H1 (cell line): Measurements from ENCODE around the gene RPL3. TPM values are rescaled to one million over a fixed set of nuclear protein-coding genes. Genes with fewer than 3 reads are reported as not detected.

ENCODE experiments used
- CREB1 ChIP-seq: IDR thresholded peaks from 2 replicates; pipeline ENCODE4 v1.6.1; 2012; ENCODE audit warnings: inconsistent platforms
- HDAC2 ChIP-seq, 2 experiments: fragments of 300-600 bp in 1 of 2; sonication (generic) in 1 of 2; IDR thresholded peaks; 2 replicates each; pipeline ENCODE4 v1.6.1; 2011 to 2012; ENCODE audit warnings: low read depth in 2 of 2, low read length in 2 of 2, mild to moderate bottlenecking in 2 of 2, moderate library complexity in 2 of 2, borderline replicate concordance in 1 of 2, inconsistent platforms in 1 of 2
- polyA plus RNA-seq, 7 experiments: library from polyadenylated mRNA; depleted of rRNA in 3 of 7; stranded (reverse) in 5 of 7; unstranded in 2 of 7; fragments of >200 nt in 5 of 7; fragments of 200-250 nt in 2 of 7; gene quantifications; 1 replicate in 5 of 7; 2 replicates in 1 of 7; 4 replicates in 1 of 7; pipeline versions ENCODE4 v1.2.1 to v1.2.3, GENCODE V29; 2011 to 2013; ENCODE audit warnings: missing spikeins in 2 of 7, mixed read lengths in 2 of 7
- total RNA-seq: library from RNA; stranded (reverse); fragmentation: NEBNext Ultra II Directional; extraction: Animal tissue kit (Norgen Biotek cat#: 25700); gene quantifications from 2 replicates; pipeline ENCODE4 v1.2.1, GENCODE V29; 2021

RPL3 gene
- total and polyA plus RNA-seq, 2 of the 8 experiments (the other 6 are each of a cell fraction or from before 2014, with no cell fraction given) = 2,865 to 5,466 TPM

- no peak for TF ChIP-seq HDAC2 (IDR thresholded peaks at IDR 0.05; ENCODE audit: borderline replicate concordance in 1 of 2, low read depth in 2 of 2, low read length in 2 of 2)
- no peak for TF ChIP-seq CREB1
Observed at GRCh38 chr22:39294571-39295468, 24.6 kb downstream of the RPL3 start (continued).
